ENCODE data around the gene GDF2. TPM values are rescaled to one million over a fixed set of nuclear protein-coding genes. Genes with fewer than 3 reads are reported as not detected.

Gene GDF2
- total and polyA plus RNA-seq, 2 experiments from 2014 or later, result not detected

- DNase-seq (ENCODE audit: low spot score) (no peak), ATAC-seq (no peak)
- Mint-ChIP-seq H3K9me3 (no peaks in the 10 kb centered on the region), H3K27ac (no peak overlapping the region), H3K36me3 (ENCODE audit: low read depth) (no peaks in the 10 kb centered on the region; the same call in 2 of the 3 replicates), H3K4me1 (peaks cover 21% of the 10 kb centered on the region), H3K27me3 (ENCODE audit: insufficient read depth, low read depth, poor library complexity) (peaks cover 6% of the 10 kb centered on the region), H3K4me3 (no peak overlapping the region)
- Histone ChIP-seq H3K9me2 (ENCODE audit: insufficient read depth) (no peaks in the 10 kb centered on the region), H3F3A (replicated peaks; ENCODE audit: low read depth) (no peaks in the 10 kb centered on the region), H3K27ac (ENCODE audit: low read depth) (no peak overlapping the region), H3K36me3 (ENCODE audit: insufficient read depth) (no peaks in the 10 kb centered on the region), H3K4me2 (no peak overlapping the region), H3K4me1 (ENCODE audit: insufficient read depth) (peaks cover 13% of the 10 kb centered on the region), H4K20me1 (replicated peaks; ENCODE audit: insufficient read depth) (no peaks in the 10 kb centered on the region), H3K27me3 (ENCODE audit: insufficient read depth) (no peaks in the 10 kb centered on the region), H3K4me3 (no peak overlapping the region), H2AFZ (no peak overlapping the region), H3K79me2 (replicated peaks; ENCODE audit: insufficient read depth) (no peaks in the 10 kb centered on the region)
- no peak for TF ChIP-seq ZNF462 (CRISPR knock-in tag; IDR thresholded peaks at IDR 0.05)
- TF ChIP-seq POLR2AphosphoS5 (IDR thresholded peaks at IDR 0.05; ENCODE audit: low read depth), result no peak
- TF ChIP-seq ZNF331 (CRISPR knock-in tag; IDR thresholded peaks at IDR 0.05; ENCODE audit: low read depth), result no peak
- TF ChIP-seq STAT1 (IDR thresholded peaks at IDR 0.05; ENCODE audit: unreplicated experiment), result no peak
- no peak for TF ChIP-seq NANOG (IDR thresholded peaks at IDR 0.05; ENCODE audit: borderline replicate concordance)
- no peak for TF ChIP-seq JUNB (IDR thresholded peaks at IDR 0.05; ENCODE audit: unreplicated experiment)
- no peak for TF ChIP-seq ETS1 (IDR thresholded peaks at IDR 0.05)
- no peak for TF ChIP-seq CREB1 (CRISPR knock-in tag; IDR thresholded peaks at IDR 0.05; ENCODE audit: low read depth)
- TF ChIP-seq ZNF114 (CRISPR knock-in tag; IDR thresholded peaks at IDR 0.05), result no peak
- no peak for TF ChIP-seq CTCF (conservative IDR thresholded peaks at IDR 0.05; ENCODE audit: low read depth in 2 of 2)
- TF ChIP-seq EZH2 (IDR thresholded peaks at IDR 0.05; ENCODE audit: low read depth, unreplicated experiment), result no peak
- TF ChIP-seq, protein P1, sequence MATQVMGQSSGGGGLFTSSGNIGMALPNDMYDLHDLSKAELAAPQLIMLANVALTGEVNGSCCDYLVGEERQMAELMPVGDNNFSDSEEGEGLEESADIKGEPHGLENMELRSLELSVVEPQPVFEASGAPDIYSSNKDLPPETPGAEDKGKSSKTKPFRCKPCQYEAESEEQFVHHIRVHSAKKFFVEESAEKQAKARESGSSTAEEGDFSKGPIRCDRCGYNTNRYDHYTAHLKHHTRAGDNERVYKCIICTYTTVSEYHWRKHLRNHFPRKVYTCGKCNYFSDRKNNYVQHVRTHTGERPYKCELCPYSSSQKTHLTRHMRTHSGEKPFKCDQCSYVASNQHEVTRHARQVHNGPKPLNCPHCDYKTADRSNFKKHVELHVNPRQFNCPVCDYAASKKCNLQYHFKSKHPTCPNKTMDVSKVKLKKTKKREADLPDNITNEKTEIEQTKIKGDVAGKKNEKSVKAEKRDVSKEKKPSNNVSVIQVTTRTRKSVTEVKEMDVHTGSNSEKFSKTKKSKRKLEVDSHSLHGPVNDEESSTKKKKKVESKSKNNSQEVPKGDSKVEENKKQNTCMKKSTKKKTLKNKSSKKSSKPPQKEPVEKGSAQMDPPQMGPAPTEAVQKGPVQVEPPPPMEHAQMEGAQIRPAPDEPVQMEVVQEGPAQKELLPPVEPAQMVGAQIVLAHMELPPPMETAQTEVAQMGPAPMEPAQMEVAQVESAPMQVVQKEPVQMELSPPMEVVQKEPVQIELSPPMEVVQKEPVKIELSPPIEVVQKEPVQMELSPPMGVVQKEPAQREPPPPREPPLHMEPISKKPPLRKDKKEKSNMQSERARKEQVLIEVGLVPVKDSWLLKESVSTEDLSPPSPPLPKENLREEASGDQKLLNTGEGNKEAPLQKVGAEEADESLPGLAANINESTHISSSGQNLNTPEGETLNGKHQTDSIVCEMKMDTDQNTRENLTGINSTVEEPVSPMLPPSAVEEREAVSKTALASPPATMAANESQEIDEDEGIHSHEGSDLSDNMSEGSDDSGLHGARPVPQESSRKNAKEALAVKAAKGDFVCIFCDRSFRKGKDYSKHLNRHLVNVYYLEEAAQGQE (IDR thresholded peaks at IDR 0.05; ENCODE audit: unreplicated experiment), result no peak
- no peak for TF ChIP-seq EZH2phosphoT487 (IDR thresholded peaks at IDR 0.05; ENCODE audit: unreplicated experiment)
These were observed 48.6 kb downstream of the GDF2 start for GRCh38 chr10:47370878-47371277.

Data from GM23338 (cell line).